Stimulated activated memory B cell treated with anti-CD40 and anti-IgM and Interleukin-4, amounts not matched to agents 10 μg/mL and 1 μg/mL and 100 μg/mL, for 72 hours (primary cell): ENCODE measurements around the gene RAD52.

Experiments
- ATAC-seq: fragments of 150-1000 bp; cut with Tn5 transposase; 2 replicates; pipeline ENCODE4 v1.10.0; 2021
- H3K27ac Mint-ChIP-seq: one replicate; pipeline ENCODE4 v1.8.0; 2022; ENCODE audit warnings: mild to moderate bottlenecking, mixed read lengths
- H3K27me3 Mint-ChIP-seq: one replicate; pipeline ENCODE4 v1.8.0; 2022; ENCODE audit warnings: mixed read lengths
- H3K36me3 Mint-ChIP-seq: one replicate; pipeline ENCODE4 v1.8.0; 2022; ENCODE audit warnings: mixed read lengths
- H3K4me1 Mint-ChIP-seq: one replicate; pipeline ENCODE4 v1.8.0; 2022; ENCODE audit warnings: mixed read lengths
- H3K4me3 Mint-ChIP-seq: one replicate; pipeline ENCODE4 v1.8.0; 2022; ENCODE audit warnings: mild to moderate bottlenecking, moderate library complexity, mixed read lengths
- H3K9me3 Mint-ChIP-seq: one replicate; pipeline ENCODE4 v1.8.0; 2022; ENCODE audit warnings: mixed read lengths

RAD52 gene

DNA sequence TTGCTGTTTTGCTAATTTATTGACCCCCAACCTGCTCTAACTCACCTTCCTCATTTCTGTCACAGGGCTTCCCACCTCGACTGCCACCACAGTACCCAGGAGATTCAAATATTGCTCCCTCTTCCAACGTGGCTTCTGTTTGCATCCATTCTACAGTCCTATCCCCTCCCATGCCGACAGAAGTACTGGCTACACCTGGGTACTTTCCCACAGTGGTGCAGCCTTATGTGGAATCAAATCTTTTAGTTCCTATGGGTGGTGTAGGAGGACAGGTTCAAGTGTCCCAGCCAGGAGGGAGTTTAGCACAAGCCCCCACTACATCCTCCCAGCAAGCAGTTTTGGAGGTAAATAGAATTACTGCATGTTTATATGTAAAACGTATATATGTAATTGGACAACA lies 68.8 kb downstream of the RAD52 start:
- H3K36me3 Mint-ChIP-seq = peaks cover 51% of the 10 kb centered on the region
- no peaks in the 10 kb centered on the region for H3K9me3 Mint-ChIP-seq
- H3K27me3 Mint-ChIP-seq = no peaks in the 10 kb centered on the region
- H3K4me3 Mint-ChIP-seq = no peak overlapping the region
- no peak overlapping the region for H3K27ac Mint-ChIP-seq
- no peak for ATAC-seq
- H3K4me1 Mint-ChIP-seq = no peaks in the 10 kb centered on the region

DNA sequence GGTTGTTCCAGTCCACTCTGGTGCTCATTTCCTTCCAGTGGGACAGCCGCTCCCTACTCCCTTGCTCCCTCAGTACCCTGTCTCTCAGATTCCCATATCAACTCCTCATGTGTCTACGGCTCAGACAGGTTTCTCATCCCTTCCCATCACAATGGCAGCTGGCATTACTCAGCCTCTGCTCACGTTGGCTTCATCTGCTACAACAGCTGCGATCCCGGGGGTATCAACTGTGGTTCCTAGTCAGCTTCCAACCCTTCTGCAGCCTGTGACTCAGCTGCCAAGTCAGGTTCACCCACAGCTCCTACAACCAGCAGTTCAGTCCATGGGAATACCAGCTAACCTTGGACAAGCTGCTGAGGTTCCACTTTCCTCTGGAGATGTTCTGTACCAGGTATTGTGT lies 69.9 kb downstream of the RAD52 start:
- Mint-ChIP-seq H3K4me1 (no peaks in the 10 kb centered on the region), H3K4me3 (no peak overlapping the region), H3K27me3 (no peaks in the 10 kb centered on the region), H3K9me3 (no peaks in the 10 kb centered on the region), H3K36me3 (peaks cover 45% of the 10 kb centered on the region), H3K27ac (no peak overlapping the region)
- ATAC-seq = no peak

DNA sequence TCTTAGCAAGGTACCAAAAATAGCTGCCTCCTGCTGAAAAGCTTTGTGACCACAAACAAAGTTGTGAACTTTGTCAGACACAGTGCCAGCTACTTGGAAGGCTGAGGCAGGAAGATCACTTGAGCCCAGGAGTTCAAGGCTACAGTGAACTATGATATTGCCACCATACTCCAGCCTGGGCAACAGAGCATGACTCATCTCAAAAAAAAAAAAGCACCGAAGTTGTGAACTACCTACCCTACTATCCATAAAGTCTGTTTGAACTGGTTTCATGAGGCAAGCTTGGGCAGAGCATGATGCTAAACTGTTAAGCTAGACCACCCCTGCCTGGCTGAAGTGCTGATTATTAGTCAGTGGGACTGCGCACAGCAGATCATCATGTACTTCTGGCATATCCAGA lies 75.5 kb downstream of the RAD52 start:
- no peaks in the 10 kb centered on the region for H3K27me3 Mint-ChIP-seq
- H3K9me3 Mint-ChIP-seq = no peaks in the 10 kb centered on the region
- no peak overlapping the region for H3K4me3 Mint-ChIP-seq
- peaks cover 7% of the 10 kb centered on the region for H3K36me3 Mint-ChIP-seq
- H3K27ac Mint-ChIP-seq = no peak overlapping the region
- no peaks in the 10 kb centered on the region for H3K4me1 Mint-ChIP-seq
- no peak for ATAC-seq

DNA sequence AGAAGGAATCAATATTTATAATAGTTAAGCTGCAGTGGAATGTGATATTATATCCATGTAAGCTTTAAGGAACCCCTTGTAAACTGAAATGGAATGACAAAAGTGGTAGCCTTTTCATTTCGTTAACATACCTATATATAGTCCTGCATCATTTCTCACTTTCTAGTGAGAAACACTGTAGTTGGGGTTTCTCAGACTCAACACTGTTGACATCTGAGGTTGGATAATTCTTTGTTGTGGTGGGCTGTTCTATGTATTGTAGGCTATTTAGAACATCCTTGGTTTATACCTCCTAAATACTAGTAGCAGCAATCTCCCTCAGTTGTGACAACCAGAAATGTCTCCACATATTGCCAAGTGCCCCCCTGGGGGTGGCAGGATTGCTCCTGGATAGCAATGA lies 79.1 kb downstream of the RAD52 start:
- no peaks in the 10 kb centered on the region for H3K27me3 Mint-ChIP-seq
- peaks cover 20% of the 10 kb centered on the region for H3K36me3 Mint-ChIP-seq
- no peaks in the 10 kb centered on the region for H3K4me1 Mint-ChIP-seq
- H3K27ac Mint-ChIP-seq = no peak overlapping the region
- no peak for ATAC-seq
- H3K4me3 Mint-ChIP-seq = no peak overlapping the region
- H3K9me3 Mint-ChIP-seq = no peaks in the 10 kb centered on the region

DNA sequence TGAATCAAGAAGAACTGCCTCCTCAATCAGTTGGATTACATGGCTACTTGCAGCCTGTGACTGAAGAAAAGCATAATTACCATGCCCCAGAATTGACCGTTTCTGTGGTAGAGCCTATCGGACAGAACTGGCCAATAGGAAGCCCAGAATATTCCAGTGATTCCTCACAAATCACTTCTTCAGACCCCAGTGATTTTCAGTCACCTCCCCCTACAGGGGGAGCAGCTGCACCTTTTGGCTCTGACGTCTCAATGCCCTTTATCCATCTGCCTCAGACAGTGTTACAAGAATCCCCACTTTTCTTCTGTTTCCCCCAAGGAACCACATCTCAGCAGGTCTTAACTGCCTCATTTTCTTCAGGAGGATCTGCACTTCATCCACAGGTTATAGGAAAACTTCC lies 80.8 kb downstream of the RAD52 start:
- Mint-ChIP-seq H3K27me3 (no peaks in the 10 kb centered on the region), H3K36me3 (peaks cover 30% of the 10 kb centered on the region), H3K9me3 (no peaks in the 10 kb centered on the region), H3K4me1 (no peaks in the 10 kb centered on the region), H3K4me3 (no peak overlapping the region), H3K27ac (no peak overlapping the region)
- no peak for ATAC-seq

DNA sequence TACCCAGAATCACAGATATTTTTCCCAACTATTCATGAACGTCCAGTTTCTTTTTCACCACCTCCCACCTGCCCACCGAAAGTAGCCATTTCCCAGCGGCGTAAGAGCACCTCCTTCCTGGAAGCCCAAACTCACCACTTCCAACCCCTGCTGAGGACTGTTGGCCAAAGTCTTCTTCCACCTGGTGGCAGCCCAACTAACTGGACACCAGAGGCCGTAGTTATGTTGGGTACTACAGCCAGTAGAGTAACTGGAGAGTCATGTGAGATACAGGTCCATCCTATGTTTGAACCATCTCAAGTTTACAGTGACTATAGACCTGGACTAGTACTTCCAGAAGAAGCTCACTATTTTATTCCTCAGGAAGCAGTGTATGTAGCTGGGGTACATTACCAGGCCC lies 81.6 kb downstream of the RAD52 start:
- H3K4me1 Mint-ChIP-seq = no peaks in the 10 kb centered on the region
- no peaks in the 10 kb centered on the region for H3K27me3 Mint-ChIP-seq
- ATAC-seq = no peak
- no peak overlapping the region for H3K4me3 Mint-ChIP-seq
- no peaks in the 10 kb centered on the region for H3K9me3 Mint-ChIP-seq
- peaks cover 31% of the 10 kb centered on the region for H3K36me3 Mint-ChIP-seq
- H3K27ac Mint-ChIP-seq = no peak overlapping the region

DNA sequence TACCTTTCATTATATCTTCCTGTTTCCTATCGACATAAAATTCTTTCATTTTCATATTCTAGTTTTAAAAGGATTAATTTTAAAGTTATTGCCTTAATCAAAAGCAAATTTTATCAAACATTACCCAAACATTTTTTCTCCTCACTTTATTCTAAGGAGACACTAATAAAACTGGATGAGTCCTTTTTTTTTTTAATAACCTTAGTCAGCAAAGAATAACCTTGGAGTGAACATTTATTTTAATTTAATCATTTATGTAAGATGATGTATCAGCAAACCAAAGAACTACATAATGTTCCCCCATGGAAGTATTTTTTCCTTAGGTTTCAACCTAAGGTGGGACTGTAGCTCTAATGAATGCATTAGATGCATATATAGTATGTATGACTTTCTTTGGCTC lies 83.9 kb downstream of the RAD52 start:
- Mint-ChIP-seq H3K27ac (peak overlapping the region; percentile 23), H3K36me3 (peaks cover 51% of the 10 kb centered on the region), H3K4me3 (no peak overlapping the region), H3K9me3 (no peaks in the 10 kb centered on the region), H3K4me1 (no peaks in the 10 kb centered on the region), H3K27me3 (no peaks in the 10 kb centered on the region)
- no peak for ATAC-seq

DNA sequence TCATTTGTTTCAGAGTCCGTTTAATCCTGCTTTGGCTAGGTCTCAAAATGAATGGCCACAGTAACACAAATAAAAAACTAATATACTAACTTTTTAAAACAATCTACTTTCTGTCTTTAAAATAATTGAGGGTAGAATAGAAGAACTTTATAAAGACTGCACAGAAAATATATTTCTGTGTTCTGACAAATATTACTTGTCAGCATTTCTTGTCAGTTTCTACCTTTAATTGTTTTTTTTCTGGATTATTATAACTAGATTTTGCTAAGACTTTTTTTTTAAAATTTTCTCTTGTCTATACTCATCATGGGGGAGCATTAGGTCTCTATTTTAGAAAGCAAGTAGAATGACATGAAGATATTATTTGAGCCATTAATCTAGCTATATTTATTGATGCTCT lies 86.2 kb downstream of the RAD52 start:
- H3K4me3 Mint-ChIP-seq = no peak overlapping the region
- ATAC-seq = no peak
- H3K9me3 Mint-ChIP-seq = no peaks in the 10 kb centered on the region
- H3K27ac Mint-ChIP-seq = no peak overlapping the region
- H3K27me3 Mint-ChIP-seq = no peaks in the 10 kb centered on the region
- peaks cover 55% of the 10 kb centered on the region for H3K36me3 Mint-ChIP-seq
- H3K4me1 Mint-ChIP-seq = no peaks in the 10 kb centered on the region

DNA sequence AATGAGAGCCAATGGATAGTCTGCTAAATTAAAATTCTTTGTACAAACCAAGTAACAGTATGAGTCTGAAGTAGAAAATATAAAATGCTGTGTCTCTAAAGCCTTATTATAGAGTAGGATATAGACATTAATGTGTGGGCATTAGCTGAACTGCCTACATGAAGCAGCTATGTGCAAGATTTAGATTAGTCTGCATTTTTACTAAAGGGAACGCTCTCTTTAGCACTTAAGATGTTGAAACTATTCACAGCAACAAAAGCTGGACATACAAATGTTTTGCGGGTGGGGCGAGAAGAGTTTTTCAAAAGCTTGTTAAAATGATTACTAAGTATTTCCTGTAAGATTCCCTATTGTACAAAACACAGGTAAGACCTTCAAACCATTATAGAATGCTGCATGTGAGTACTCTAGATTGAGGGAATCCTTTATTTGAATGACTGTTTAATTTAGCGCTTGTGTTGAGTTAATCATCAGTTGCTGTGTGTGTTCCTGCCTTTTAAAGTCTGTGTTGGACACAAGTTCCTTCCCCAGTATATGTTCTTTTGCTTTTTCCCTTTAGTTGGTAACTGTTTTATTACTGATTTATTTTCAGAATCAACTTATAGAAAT lies 87.1 kb downstream of the RAD52 start:
- H3K27ac Mint-ChIP-seq = no peak overlapping the region
- no peak overlapping the region for H3K4me3 Mint-ChIP-seq
- H3K27me3 Mint-ChIP-seq = no peaks in the 10 kb centered on the region
- no peaks in the 10 kb centered on the region for H3K9me3 Mint-ChIP-seq
- H3K4me1 Mint-ChIP-seq = no peaks in the 10 kb centered on the region
- ATAC-seq = no peak
- peaks cover 53% of the 10 kb centered on the region for H3K36me3 Mint-ChIP-seq
